BLaER1 treated with 17β-estradiol and CSF1 and Interleukin-3, amounts not matched to agents 10 nM and 100 nM (cell line): ENCODE data around the gene RAMP1.

Experiments
- H3K27ac ChIP-seq, 11 experiments: shearing (Covaris generic); formaldehyde crosslinking; 2 replicates each; pipeline ENCODE4 v1.8.1; 2022
- H3K27me3 ChIP-seq, 11 experiments: shearing (Covaris generic); formaldehyde crosslinking; 2 replicates each; pipeline ENCODE4 v1.8.1; 2022
- H3K36me3 ChIP-seq, 11 experiments: shearing (Covaris generic); formaldehyde crosslinking; 2 replicates each; pipeline ENCODE4 v1.8.1; 2022
- H3K4me1 ChIP-seq, 10 experiments: shearing (Covaris generic); formaldehyde crosslinking; 2 replicates each; pipeline ENCODE4 v1.8.1; 2022
- H3K4me2 ChIP-seq, 11 experiments: shearing (Covaris generic); formaldehyde crosslinking; 2 replicates each; pipeline ENCODE4 v1.8.1; 2022
- H3K4me3 ChIP-seq, 10 experiments: shearing (Covaris generic); formaldehyde crosslinking; 2 replicates each; pipeline ENCODE4 v1.8.1; 2022
- H3K9ac ChIP-seq, 11 experiments: shearing (Covaris generic); formaldehyde crosslinking; 2 replicates each; pipeline ENCODE4 v1.8.1; 2022
- H3K9me3 ChIP-seq, 11 experiments: shearing (Covaris generic); formaldehyde crosslinking; replicated peaks in 1 of 11; 2 replicates each; pipeline ENCODE4 v1.8.1; 2022
- H4K20me1 ChIP-seq, 11 experiments: shearing (Covaris generic); formaldehyde crosslinking; 2 replicates each; pipeline ENCODE4 v1.8.1; 2022
- Cebpa-rat ChIP-seq, 11 experiments: shearing (Covaris generic); IDR thresholded peaks; 2 replicates each; pipeline ENCODE4 v1.8.1; 2022

Gene RAMP1

GRCh38 chr2:237951878-237952277, 92.5 kb downstream of the RAMP1 start:
- Histone ChIP-seq H3K36me3 (no peaks in the 10 kb centered on the region), H3K9me3 (peaks cover 0 to 14% (median 9%) of the 10 kb centered on the region in 11 experiments; a peak in 11 of 22 replicates), H3K27me3 (no peaks in the 10 kb centered on the region), H3K4me1 (peaks cover 0 to 2% (median under 1%) of the 10 kb centered on the region in 10 experiments; a peak in 4 of 20 replicates), H4K20me1 (no peaks in the 10 kb centered on the region), H3K27ac (no peak overlapping the region), H3K9ac (no peak overlapping the region), H3K4me3 (no peak overlapping the region), H3K4me2 (no peak overlapping the region)
- TF ChIP-seq Cebpa-rat (IDR thresholded peaks at IDR 0.05), result no peak

DNA sequence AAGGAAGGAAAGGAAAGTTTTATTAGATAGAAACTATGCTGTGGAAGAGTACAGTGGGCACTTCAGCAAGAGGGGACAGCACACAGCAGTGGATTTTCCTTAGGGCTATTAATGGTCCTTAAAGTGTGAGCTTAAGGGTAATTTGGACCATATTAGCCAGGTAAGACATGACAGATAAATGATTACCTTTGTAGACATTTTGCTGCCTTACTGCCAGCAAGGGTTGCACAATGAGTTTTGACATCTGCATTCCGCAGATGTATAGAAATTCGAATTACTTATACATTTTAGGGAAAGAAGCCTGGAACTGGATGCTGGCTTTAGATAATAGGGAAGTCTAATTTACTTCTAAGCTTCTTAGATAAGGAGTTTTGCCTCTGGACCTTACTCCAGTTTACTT, 93.4 kb downstream of the RAMP1 start:
- H3K4me1 ChIP-seq, result peaks cover 0 to 11% (median 5%) of the 10 kb centered on the region in 10 experiments; a peak in 5 of 20 replicates
- no peak overlapping the region for H3K4me2 ChIP-seq
- no peaks in the 10 kb centered on the region for H4K20me1 ChIP-seq
- no peak overlapping the region for H3K9ac ChIP-seq
- peaks cover 0 to 14% (median 9%) of the 10 kb centered on the region in 11 experiments; a peak in 11 of 22 replicates for H3K9me3 ChIP-seq
- H3K4me3 ChIP-seq, result no peak overlapping the region
- no peaks in the 10 kb centered on the region for H3K36me3 ChIP-seq
- H3K27me3 ChIP-seq, result no peaks in the 10 kb centered on the region
- TF ChIP-seq Cebpa-rat (IDR thresholded peaks at IDR 0.05), result no peak
- no peak overlapping the region for H3K27ac ChIP-seq

GRCh38 chr2:237955640-237956401, 96.4 kb downstream of the RAMP1 start:
- Histone ChIP-seq H3K4me2 (no peak overlapping the region), H3K4me3 (no peak overlapping the region)

DNA sequence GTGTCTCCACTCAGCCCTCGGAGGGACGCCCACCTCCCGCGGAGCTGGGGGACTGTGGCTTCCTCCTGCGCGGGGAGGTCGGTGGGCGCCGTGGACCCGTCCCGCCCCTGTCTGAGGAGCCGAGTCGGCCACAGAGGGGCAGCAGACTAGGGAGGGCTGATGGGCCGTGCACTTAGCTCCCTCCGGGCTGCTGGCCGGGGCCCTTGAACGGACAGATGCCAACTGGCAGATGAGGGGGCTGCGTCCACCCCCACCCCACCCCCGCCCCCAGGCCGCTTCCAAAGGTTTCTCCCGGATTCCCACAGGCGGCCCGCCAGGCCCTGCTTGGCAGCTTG, 96.9 kb downstream of the RAMP1 start:
- Histone ChIP-seq H3K27ac (no peak overlapping the region), H3K9ac (no peak overlapping the region), H3K9me3 (peaks cover 2 to 19% (median 11%) of the 10 kb centered on the region in 11 experiments; a peak in 20 of 22 replicates), H4K20me1 (no peaks in the 10 kb centered on the region), H3K4me3 (no peak overlapping the region), H3K36me3 (no peaks in the 10 kb centered on the region), H3K4me1 (peaks cover 0 to 11% (median 5%) of the 10 kb centered on the region in 10 experiments; a peak in 5 of 20 replicates), H3K4me2 (no peak overlapping the region), H3K27me3 (no peaks in the 10 kb centered on the region)
- TF ChIP-seq Cebpa-rat (IDR thresholded peaks at IDR 0.05), result no peak

More at GRCh38 chr2:237955640-237956401, 96.4 kb downstream of the RAMP1 start:
- no peak for TF ChIP-seq Cebpa-rat (IDR thresholded peaks at IDR 0.05)
- Histone ChIP-seq H4K20me1 (no peaks in the 10 kb centered on the region), H3K9ac (no peak overlapping the region), H3K9me3 (peaks cover 0 to 13% (median 9%) of the 10 kb centered on the region in 11 experiments; a peak in 15 of 22 replicates), H3K4me1 (peaks cover 0 to 11% (median 5%) of the 10 kb centered on the region in 10 experiments; a peak in 5 of 20 replicates), H3K27ac (no peak overlapping the region), H3K36me3 (no peaks in the 10 kb centered on the region), H3K27me3 (no peaks in the 10 kb centered on the region)

DNA sequence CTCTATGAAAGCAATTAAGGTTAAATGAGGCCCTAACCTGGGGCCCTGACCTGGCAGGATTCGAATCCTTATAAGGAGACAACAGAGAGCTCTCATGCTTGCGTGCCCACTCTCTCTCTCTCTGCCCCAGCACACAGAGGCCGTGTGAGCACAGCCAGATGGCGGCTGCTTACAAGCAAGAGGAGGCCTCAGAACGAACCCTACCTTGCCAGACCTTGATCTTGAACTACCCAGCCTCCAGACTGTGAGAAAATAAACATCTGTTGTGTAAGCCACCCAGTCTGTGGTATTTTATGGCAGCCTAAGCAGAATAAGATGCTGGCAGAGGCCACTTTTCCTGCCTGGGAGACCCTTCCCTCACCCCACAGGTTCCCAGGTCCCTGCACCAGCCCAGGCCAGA, 102.2 kb downstream of the RAMP1 start:
- no peaks in the 10 kb centered on the region for H3K27me3 ChIP-seq
- TF ChIP-seq Cebpa-rat (IDR thresholded peaks at IDR 0.05), result no peak
- H3K9me3 ChIP-seq, result peaks cover 18 to 37% (median 25%) of the 10 kb centered on the region in 11 experiments
- peaks cover 5 to 16% (median 11%) of the 10 kb centered on the region in 10 experiments; a peak in 15 of 20 replicates for H3K4me1 ChIP-seq
- H3K27ac ChIP-seq, result no peak overlapping the region
- H3K36me3 ChIP-seq, result peaks cover 0 to 6% (median 0%) of the 10 kb centered on the region in 11 experiments; a peak in 1 of 22 replicates
- H3K4me3 ChIP-seq, result no peak overlapping the region
- no peaks in the 10 kb centered on the region for H4K20me1 ChIP-seq
- no peak overlapping the region for H3K9ac ChIP-seq
- no peak overlapping the region for H3K4me2 ChIP-seq
